Measurements from ENCODE around the gene ICA1L. TPM values are rescaled to one million over a fixed set of nuclear protein-coding genes. Genes with fewer than 3 reads are reported as not detected.

ICA1L gene
- polyA plus RNA-seq, 6 donors from 2014 or later = 0.89 to 4.8 (median 3.6) TPM

DNA sequence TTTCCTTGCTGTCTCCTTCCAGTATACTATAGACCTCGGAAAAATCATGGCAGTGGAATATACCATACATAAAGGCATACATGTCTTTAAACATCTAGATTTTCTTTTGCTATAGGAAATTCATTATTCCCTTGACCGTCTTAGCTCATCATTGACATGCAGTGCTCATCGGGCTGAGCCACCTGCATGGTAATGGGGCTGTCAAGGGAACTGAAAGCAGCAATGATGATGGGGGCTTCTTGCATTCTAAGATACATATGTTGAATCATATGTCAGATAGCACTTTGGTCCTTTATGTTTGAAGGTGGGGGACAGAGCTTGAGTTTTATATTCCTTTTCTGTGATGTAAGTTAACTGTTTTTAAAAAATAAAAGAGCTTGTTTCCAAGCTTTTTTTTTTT lies 106.6 kb downstream of the ICA1L start:
- Mint-ChIP-seq H3K4me1 (peaks cover 22 to 51% (median 44%) of the 10 kb centered on the region in 3 donors), H3K9me3 (no peaks in the 10 kb centered on the region), H3K4me3 (no peak overlapping the region), H3K27ac (peak overlapping the region in 4 of 6 donors; percentile 48 to 92 (median 57)), H3K27me3 (no peaks in the 10 kb centered on the region), H3K36me3 (peaks cover 33 to 49% of the 10 kb centered on the region in 2 donors)
- peak; percentile 49 to 64 for ATAC-seq (ENCODE audit: low read depth in 2 of 2)
- DNase-seq = no peak

DNA sequence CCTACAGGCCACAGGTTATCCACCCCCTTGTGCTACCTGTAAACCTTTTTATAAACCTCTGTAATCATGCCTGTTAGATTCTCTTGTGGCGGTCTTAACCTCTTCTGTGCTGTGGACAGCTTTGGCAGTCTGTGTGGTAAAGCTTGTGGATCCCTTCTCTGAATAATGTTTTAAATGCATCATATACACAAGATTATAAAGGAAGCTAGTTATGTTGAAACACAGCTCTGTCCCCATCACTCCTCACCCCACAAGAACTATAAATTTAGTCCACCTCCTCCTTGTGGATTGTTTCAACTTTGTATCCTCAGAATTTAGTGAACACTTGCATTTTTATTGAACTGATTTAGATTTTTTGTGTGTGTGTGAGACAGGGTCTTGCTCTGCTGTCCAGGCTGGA lies 107.7 kb downstream of the ICA1L start:
- no peaks in the 10 kb centered on the region for H3K27me3 Mint-ChIP-seq

DNA sequence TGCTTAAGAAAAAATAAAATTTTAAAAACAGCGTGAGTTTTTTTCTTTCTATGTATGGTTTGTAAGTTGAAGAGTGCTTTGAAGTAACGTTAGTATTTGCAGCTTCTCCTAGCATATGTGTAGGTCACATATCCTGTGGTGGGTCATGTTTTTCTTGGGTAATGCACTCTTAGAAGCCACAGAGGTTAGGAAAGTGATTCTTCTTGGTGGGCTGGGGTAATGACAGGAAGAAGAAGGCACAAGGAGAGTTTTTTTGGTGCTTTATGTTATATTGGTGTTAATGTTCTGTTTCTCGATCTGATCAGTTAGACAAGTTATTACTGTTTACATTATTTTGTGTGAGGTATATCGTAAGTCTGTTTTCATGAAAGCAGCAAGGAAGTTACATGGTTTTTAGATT lies 109.0 kb downstream of the ICA1L start:
- peak overlapping the region in 1 of 8 donors; percentile 25 for H3K4me3 Mint-ChIP-seq
- no peak for ATAC-seq (ENCODE audit: low read depth in 2 of 2)
- peaks cover 33 to 41% of the 10 kb centered on the region in 2 donors for H3K36me3 Mint-ChIP-seq
- H3K27me3 Mint-ChIP-seq = no peaks in the 10 kb centered on the region
- DNase-seq = no peak
- H3K4me1 Mint-ChIP-seq = peaks cover 17 to 45% (median 38%) of the 10 kb centered on the region in 3 donors
- no peaks in the 10 kb centered on the region for H3K9me3 Mint-ChIP-seq
- peak overlapping the region; percentile 48 to 93 (median 88) for H3K27ac Mint-ChIP-seq

More for the DNA sequence above, 107.7 kb downstream of the ICA1L start:
- Mint-ChIP-seq H3K36me3 (peaks cover 33 to 47% of the 10 kb centered on the region in 2 donors), H3K4me1 (peaks cover 22 to 49% (median 45%) of the 10 kb centered on the region in 3 donors), H3K27ac (peak overlapping the region; percentile 62 to 92 (median 84)), H3K9me3 (no peaks in the 10 kb centered on the region), H3K4me3 (peak overlapping the region in 4 of 8 donors; percentile 7 to 70 (median 36))
- ATAC-seq (ENCODE audit: low read depth in 2 of 2) (no peak), DNase-seq (no peak)

DNA sequence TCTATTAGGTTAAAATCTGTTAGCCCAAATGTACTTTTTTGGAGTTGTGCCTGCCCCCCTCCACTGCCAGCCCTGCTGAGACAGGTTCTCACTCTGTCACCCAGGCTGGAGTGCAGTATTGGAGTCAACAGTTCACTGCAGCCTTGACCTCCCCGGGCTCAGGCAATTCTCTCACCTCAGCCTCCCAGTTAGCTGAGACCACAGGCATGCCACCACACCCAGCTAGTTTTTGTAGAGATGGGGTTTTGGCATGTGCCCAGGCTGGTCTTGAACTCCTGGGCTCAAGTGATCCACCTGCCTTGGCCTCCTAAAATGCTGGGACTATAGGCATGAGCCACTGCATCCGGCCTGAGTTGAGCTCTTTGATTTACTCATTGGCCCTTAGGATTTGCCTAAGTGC lies 110.7 kb downstream of the ICA1L start:
- Mint-ChIP-seq H3K4me3 (no peak overlapping the region), H3K36me3 (peaks cover 26 to 51% of the 10 kb centered on the region in 2 donors), H3K27ac (peak overlapping the region in 3 of 6 donors; percentile 24 to 84 (median 62)), H3K9me3 (no peaks in the 10 kb centered on the region), H3K27me3 (no peaks in the 10 kb centered on the region), H3K4me1 (peaks cover 17 to 47% (median 38%) of the 10 kb centered on the region in 3 donors)
- ATAC-seq (ENCODE audit: low read depth in 2 of 2) = no peak
- no peak for DNase-seq

DNA sequence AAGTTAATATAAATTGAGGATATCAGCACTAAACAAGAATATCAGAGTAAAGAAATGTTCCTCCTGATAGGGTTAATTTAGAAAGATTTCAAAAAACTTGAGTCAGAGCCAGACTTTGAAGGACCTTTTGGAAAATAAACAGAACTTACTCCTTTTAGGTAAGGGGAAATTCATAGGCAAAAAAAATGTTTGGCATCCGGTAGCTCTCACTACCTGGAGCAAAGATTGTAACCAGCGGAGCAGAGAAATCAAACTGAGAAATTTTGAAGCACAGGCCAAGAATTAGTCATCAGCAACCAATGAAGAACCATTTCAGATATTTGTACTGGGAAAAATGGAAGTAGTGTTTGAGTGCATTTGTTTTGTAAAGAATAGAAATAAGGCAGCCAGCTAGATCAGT lies 113.0 kb downstream of the ICA1L start:
- H3K9me3 Mint-ChIP-seq = peaks cover 0 to 3% (median 0%) of the 10 kb centered on the region in 7 donors
- DNase-seq (no peak), ATAC-seq (ENCODE audit: low read depth in 2 of 2) (no peak)
- H3K4me1 Mint-ChIP-seq = peaks cover 16 to 38% (median 27%) of the 10 kb centered on the region in 3 donors
- H3K27ac Mint-ChIP-seq = no peak overlapping the region
- no peak overlapping the region for H3K4me3 Mint-ChIP-seq
- no peaks in the 10 kb centered on the region for H3K27me3 Mint-ChIP-seq
- H3K36me3 Mint-ChIP-seq = peaks cover 28 to 43% of the 10 kb centered on the region in 2 donors

DNA sequence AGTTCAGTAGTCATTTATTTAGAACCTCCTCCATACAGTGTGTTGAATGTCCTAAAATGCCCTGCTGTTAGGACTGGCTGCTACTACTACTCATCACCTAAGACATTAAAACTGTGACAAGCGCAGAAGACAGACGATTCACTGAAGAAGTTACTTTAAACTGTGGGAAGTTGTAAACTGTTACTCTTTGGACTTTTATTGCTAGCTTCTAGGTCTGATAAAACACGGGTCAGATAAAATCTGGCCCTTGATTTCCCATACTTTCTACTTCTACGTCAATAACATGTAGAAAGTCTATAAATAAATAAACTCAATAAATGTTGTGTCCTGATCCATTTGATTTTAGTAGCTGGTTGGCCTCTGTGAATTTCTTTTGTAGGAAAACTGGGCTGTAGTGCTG lies 113.4 kb downstream of the ICA1L start:
- Mint-ChIP-seq H3K4me1 (peaks cover 15 to 38% (median 26%) of the 10 kb centered on the region in 3 donors), H3K36me3 (peaks cover 24 to 40% of the 10 kb centered on the region in 2 donors), H3K4me3 (no peak overlapping the region), H3K27ac (peak overlapping the region in 1 of 6 donors; percentile 18), H3K27me3 (no peaks in the 10 kb centered on the region), H3K9me3 (peaks cover 0 to 3% (median 0%) of the 10 kb centered on the region in 7 donors)
- DNase-seq (no peak), ATAC-seq (ENCODE audit: low read depth in 2 of 2) (no peak)

DNA sequence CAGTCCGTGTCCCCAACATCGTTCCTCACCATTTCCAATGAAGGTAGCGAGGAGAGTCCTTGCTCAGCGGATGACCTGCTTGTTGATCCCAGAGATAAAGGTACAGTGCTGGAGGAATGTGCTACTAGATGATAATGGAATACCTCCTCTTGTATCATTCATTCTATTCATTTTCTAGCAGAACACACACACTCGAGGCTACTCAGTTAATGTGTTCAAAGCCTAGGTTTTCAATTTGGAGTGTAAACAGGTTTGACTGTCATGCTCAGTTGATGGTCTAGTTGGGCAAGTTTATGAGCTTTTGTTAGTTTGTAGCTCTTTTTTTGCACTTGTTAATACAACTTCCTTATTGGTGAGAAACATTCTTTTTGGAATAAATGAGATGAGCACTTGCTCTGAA lies 114.2 kb downstream of the ICA1L start:
- DNase-seq (no peak), ATAC-seq (ENCODE audit: low read depth in 2 of 2) (no peak)
- Mint-ChIP-seq H3K9me3 (peaks cover 0 to 3% (median 0%) of the 10 kb centered on the region in 7 donors), H3K4me3 (no peak overlapping the region), H3K36me3 (peaks cover 24 to 34% of the 10 kb centered on the region in 2 donors), H3K27me3 (no peaks in the 10 kb centered on the region), H3K27ac (peak overlapping the region in 1 of 6 donors; percentile 74), H3K4me1 (peaks cover 10 to 32% (median 20%) of the 10 kb centered on the region in 3 donors)

DNA sequence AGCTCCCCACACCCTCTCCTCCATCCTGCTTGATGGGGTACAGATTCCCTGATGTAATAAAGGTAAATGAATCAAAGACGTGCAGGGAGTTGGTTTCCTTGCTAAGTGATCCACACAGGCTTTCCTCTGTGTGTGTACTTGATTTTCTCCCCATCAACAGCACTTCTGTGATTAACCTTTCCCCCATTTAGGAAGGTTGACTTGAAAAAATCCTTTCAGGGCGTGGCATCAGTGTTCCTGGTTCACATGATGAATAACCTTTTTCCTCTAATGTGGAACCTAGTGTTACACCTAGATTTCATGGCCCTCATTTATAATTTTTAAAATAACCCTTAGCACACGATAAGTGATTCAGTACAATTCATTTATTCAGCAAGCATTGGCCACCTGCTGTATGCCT lies 115.0 kb downstream of the ICA1L start:
- Mint-ChIP-seq H3K27ac (peak overlapping the region in 1 of 6 donors; percentile 38), H3K36me3 (peaks cover 24 to 31% of the 10 kb centered on the region in 2 donors)

DNA sequence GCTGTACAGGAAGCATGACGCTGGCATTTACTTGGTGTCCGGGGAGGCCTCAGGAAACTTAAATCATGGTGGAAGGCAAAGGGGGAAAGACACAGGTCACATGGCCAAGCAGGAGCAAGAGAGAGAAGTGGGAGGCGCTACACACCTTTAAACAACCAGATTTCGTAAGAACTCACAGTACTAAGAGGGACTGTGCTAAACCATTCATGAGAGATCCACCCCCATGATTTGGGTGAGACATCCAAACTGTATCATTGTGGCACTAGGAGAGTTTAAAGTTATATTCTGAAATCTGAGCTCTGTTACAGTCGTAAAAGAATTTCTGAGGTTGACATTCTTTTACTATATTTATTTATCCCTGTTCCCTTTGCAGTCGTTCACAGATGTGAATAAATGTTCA lies 116.6 kb downstream of the ICA1L start:
- ATAC-seq (ENCODE audit: low read depth in 2 of 2) (no peak), DNase-seq (no peak)
- Mint-ChIP-seq H3K27ac (peak overlapping the region in 4 of 6 donors; percentile 32 to 92 (median 44)), H3K36me3 (peaks cover 8 to 21% of the 10 kb centered on the region in 2 donors), H3K27me3 (no peaks in the 10 kb centered on the region), H3K9me3 (peaks cover 0 to 3% (median 0%) of the 10 kb centered on the region in 7 donors), H3K4me1 (peaks cover 19 to 31% (median 25%) of the 10 kb centered on the region in 3 donors), H3K4me3 (no peak overlapping the region)

More for the DNA sequence above, 115.0 kb downstream of the ICA1L start:
- H3K4me1 Mint-ChIP-seq = peaks cover 14 to 27% (median 18%) of the 10 kb centered on the region in 3 donors
- DNase-seq (no peak), ATAC-seq (ENCODE audit: low read depth in 2 of 2) (no peak)
- no peaks in the 10 kb centered on the region for H3K27me3 Mint-ChIP-seq
- peaks cover 0 to 3% (median 0%) of the 10 kb centered on the region in 7 donors for H3K9me3 Mint-ChIP-seq
- no peak overlapping the region for H3K4me3 Mint-ChIP-seq

DNA sequence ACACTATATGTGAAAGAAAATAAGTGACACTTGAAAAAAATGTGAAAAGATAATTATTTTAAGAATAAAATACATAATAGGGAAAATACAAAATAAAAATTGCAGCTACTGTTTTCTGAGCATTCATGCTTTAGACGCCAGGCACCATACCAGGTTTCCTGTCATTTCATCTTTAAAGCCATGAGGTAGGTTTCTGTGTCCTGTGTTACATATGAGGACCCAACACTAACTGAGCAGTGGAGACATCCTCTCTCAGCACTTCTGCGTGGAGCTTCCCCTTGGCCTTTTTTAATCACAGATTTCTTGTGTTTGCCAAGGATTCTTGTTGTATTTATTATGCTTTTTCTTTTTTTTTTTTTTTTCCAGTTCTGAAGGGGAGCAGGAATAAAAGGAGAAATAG lies 119.5 kb downstream of the ICA1L start:
- peak overlapping the region in 3 of 6 donors; percentile 10 to 80 (median 59) for H3K27ac Mint-ChIP-seq
- H3K4me1 Mint-ChIP-seq = peaks cover 21 to 55% (median 49%) of the 10 kb centered on the region in 3 donors
- DNase-seq (no peak), ATAC-seq (ENCODE audit: low read depth in 2 of 2) (no peak)
- peaks cover 0 to 3% (median 0%) of the 10 kb centered on the region in 7 donors for H3K9me3 Mint-ChIP-seq
- no peak overlapping the region for H3K4me3 Mint-ChIP-seq
- no peaks in the 10 kb centered on the region for H3K27me3 Mint-ChIP-seq
- H3K36me3 Mint-ChIP-seq = peaks cover 8 to 22% of the 10 kb centered on the region in 2 donors

DNA sequence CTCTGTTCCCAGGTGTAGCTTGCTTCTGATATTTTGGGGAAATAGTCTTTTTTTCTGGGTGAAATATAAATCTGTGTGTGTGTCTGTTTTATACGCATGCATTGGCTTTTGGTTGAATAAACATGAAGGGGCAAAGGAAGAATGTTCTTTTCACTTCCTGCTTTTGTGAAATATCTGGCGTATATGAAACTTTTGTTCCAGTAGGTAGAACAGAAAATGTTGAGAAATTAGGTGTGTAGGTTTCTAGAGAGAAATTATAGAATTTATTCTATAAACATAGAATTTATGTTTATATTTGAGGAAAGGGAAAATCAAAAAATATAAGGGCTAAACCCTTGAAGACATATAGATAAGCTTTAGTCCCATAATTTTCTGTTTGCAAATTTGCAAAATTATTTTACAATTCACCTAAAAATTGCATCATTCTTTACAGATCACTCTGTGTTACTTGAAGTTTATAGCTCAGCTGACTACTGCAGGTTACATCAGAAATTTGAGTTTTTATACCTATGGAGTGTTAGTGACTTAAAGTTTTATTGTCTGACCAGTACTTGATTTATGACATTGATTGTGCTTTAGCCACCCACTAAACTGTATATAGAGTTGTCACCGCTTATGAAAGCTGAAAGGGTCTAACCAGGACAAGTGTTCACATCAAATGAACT lies 120.7 kb downstream of the ICA1L start:
- Mint-ChIP-seq H3K27me3 (no peaks in the 10 kb centered on the region), H3K4me1 (peaks cover 21 to 65% (median 53%) of the 10 kb centered on the region in 3 donors), H3K27ac (peak overlapping the region; percentile 26 to 97 (median 80)), H3K9me3 (peaks cover 0 to 6% (median 0%) of the 10 kb centered on the region in 7 donors), H3K36me3 (peaks cover 8 to 12% of the 10 kb centered on the region in 2 donors), H3K4me3 (peak overlapping the region in 7 of 8 donors; percentile 38 to 83 (median 69))
- peak; percentile 92 for ATAC-seq (ENCODE audit: low read depth in 2 of 2)
- peak; percentile 62 for DNase-seq

DNA sequence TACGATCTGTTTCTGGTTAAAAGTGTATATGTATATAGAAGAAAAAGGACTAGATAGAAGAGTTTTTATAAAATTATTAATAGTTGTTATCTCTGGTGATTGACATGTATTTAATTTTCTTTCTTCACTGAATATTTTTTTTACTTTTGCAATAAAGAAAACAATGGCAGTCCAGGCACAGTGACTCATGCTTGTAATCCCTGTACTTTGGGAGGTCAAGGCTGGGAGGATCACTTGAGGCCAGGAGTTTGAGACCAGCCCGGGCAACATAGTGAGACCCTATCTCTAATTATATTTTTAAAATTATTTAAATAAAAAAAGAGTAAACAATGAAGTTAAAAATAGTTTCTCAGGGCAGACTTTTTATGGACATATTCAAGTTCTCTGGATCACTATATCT lies 122.1 kb downstream of the ICA1L start:
- Mint-ChIP-seq H3K9me3 (peaks cover 0 to 17% (median 10%) of the 10 kb centered on the region in 7 donors), H3K27ac (peak overlapping the region; percentile 48 to 97 (median 74)), H3K4me1 (peaks cover 23 to 62% (median 55%) of the 10 kb centered on the region in 3 donors), H3K4me3 (peak overlapping the region in 1 of 8 donors; percentile 75), H3K36me3 (peaks cover 8 to 13% of the 10 kb centered on the region in 2 donors), H3K27me3 (no peaks in the 10 kb centered on the region)
- no peak for ATAC-seq (ENCODE audit: low read depth in 2 of 2)
- DNase-seq = no peak

DNA sequence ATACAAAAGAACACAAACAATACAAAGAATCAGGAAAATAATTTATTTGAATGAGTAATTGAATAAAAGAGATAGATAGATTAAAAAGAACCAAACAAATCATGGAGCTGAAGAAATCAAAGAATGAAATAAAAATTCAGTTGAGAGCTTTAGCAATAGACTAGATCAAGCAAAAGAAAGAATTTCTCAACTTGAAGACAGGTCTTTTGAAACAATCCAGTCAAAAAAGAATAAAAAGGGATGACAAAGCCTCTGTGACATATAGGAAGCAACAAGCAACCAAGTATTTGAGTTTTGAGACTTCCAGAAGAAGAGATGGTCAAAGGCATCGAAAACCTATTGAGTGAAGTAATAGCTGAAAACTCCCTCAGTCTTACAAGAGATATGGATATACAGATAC lies 128.0 kb downstream of the ICA1L start:
- Mint-ChIP-seq H3K4me3 (no peak overlapping the region), H3K9me3 (peaks cover 5 to 34% (median 25%) of the 10 kb centered on the region in 7 donors)

DNA sequence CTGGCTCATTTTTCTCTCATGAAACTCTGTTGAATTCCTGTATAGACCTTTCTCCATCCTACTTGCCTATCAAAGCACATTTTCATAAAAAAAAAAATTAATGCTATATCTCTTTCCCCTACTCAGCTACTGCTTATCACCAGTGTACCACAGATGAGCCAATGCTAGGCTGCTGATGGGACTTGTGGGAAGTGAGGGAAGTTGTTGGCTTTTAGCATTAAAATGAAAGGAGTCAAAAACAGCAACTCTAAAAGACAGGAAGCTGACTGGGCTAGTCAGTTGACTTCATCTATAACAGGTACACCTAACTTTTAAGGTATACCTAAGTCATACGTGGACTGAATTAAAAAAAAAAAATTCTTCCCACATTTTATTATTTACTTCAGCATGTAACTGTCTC lies 134.7 kb downstream of the ICA1L start:
- DNase-seq (no peak), ATAC-seq (ENCODE audit: low read depth in 2 of 2) (no peak)
- no peaks in the 10 kb centered on the region for H3K27me3 Mint-ChIP-seq
- H3K27ac Mint-ChIP-seq = peak overlapping the region in 1 of 6 donors; percentile 12
- peaks cover 8 to 17% (median 16%) of the 10 kb centered on the region in 3 donors for H3K4me1 Mint-ChIP-seq
- H3K9me3 Mint-ChIP-seq = peaks cover 0 to 13% (median 6%) of the 10 kb centered on the region in 7 donors
- peaks cover 16 to 22% of the 10 kb centered on the region in 2 donors for H3K36me3 Mint-ChIP-seq
- H3K4me3 Mint-ChIP-seq = no peak overlapping the region

More for the DNA sequence above, 128.0 kb downstream of the ICA1L start:
- H3K27me3 Mint-ChIP-seq = no peaks in the 10 kb centered on the region
- H3K36me3 Mint-ChIP-seq = peaks cover 27 to 31% of the 10 kb centered on the region in 2 donors
- DNase-seq (no peak), ATAC-seq (ENCODE audit: low read depth in 2 of 2) (no peak)
- H3K27ac Mint-ChIP-seq = peak overlapping the region in 1 of 6 donors; percentile 57
- peaks cover 6 to 37% (median 24%) of the 10 kb centered on the region in 3 donors for H3K4me1 Mint-ChIP-seq

All from naive B cell (primary cell).